Skeletal muscle cell (primary cell): ENCODE data around the gene TACC3.

ENCODE experiments used
- DNase-seq: peaks from one replicate; pipeline ENCODE4 v3.0.0-alpha.2; 2010; ENCODE audit warnings: low read depth
- H3K4me3 ChIP-seq: 2 replicates; pipeline ENCODE4 v1.5.1; 2011; ENCODE audit warnings: low read depth, mild to moderate bottlenecking, control low read depth, low read length, moderate library complexity

TACC3 gene

DNA sequence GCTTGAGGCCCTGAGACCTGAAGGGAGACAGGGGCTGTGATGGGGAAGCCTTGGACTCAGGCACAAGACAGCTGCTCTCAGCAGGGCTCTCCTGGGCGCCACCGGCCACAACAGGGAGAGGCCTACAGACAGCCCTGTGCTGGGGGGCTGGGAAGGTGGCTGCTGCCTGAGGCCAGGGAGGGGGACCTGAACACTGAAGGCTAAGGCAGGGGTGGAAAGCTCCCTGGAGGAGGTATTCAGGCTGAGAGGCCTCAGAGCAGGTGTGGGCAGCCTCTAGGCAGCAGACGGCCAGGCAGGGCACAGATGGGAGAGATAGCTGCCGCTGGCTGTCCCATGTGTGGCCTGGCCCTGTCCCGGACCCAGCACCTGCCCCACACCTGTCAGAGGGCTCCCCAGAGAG is 33.0 kb downstream of the TACC3 start:
- no peak for DNase-seq
- no peak overlapping the region for H3K4me3 ChIP-seq

DNA sequence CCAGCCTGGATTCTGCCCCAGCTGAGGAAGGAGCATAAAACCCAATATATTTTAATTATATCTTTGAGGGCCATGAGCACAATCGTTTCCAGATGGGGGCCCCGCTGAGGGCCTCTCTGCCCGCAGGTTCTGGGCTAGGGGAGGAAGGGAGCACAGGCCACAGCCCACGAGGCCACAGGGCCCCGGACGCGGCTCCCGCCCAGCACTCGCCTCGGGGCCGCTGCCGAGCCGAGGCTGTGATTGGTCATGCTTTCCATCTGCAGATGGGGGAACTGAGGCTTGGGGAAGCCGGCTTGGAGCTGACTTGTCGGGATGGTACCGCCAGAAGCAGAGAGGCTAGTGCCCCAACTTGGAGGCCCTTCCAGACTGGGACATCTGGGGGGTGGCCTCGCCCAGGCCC is 34.0 kb downstream of the TACC3 start:
- no peak for DNase-seq
- no peak overlapping the region for H3K4me3 ChIP-seq

DNA sequence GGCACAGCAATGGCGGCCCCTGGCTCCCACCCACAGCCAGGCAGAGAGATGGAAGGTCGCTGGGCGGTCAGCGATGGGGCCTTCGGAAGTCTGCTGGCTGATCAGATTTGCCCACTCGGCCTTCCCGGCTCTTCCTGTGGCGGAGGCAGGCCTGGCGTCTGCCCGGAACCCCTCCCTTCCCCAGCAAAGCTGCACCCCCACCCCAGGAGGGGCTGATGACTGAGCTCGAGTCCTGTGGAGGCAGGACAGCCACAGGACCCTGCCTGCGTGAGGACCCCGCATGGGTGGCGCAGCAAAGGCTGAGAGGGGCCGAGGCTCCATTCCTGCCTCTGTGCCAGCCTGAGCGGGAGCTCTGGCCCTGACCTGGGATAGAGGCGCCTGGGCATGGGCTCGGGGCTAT is 34.8 kb downstream of the TACC3 start:
- no peak overlapping the region for H3K4me3 ChIP-seq
- DNase-seq = no peak

DNA sequence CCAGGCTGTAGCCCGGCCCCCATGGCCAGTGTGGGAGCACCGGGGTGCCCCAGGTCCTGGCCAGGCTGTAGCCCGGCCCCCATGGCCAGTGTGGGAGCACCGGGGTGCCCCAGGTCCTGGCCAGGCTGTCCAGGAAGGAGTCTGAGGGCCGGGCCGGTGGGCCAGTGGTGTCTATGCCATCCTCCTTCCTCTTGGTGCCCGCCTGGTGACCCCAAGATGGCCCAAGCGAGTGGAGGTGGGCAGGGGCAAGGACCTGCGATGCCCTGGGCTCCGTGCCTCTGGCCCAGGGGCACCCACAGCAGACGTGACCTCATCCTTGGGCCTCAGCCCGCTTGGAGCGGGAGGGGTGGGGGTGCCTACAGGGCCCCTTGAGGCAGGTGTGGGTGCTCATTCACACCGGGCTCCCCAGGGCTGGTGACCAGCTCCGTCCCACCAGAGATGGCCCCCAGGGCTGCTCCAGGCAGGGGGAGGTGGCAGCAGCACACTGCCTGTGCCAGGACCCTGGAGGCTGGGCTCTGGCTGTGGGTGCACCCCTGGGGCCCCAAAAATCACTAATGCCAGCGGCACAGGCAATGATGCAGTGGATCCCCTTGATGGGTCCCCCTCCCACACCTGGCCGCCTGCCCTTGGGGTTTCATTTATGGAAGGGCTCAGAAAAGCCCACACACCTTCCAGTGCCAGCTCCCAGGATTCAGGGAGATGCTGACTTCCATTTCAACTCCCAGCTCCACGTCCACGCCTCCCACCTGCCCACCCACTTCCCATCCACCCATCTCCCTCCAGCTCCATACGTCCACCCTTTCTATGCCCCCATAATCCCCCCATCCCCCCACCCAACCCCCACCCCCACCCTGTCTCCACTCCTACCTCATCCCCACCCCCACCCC is 35.8 kb downstream of the TACC3 start:
- no peak for DNase-seq
- no peak overlapping the region for H3K4me3 ChIP-seq

DNA sequence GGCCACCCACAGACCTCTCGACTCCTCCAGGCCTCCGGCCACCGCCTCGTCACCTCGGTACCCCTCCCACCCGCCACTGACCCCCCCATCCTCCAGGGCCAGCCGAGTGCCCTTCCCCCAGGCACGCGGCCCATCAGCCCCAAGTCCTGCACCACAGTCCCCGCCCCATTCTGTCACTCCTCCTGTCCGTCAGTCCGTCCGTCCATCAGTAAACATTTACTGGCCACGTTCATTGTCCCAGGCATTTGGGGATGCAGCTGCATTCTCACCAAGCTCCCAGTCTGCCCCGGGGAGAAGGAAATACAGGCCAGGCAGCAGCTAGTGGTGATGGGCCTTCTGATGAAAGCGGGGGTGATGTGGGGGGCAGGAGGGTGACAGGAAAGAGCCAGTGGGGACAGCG is 36.5 kb downstream of the TACC3 start:
- H3K4me3 ChIP-seq = no peak overlapping the region
- DNase-seq = no peak

DNA sequence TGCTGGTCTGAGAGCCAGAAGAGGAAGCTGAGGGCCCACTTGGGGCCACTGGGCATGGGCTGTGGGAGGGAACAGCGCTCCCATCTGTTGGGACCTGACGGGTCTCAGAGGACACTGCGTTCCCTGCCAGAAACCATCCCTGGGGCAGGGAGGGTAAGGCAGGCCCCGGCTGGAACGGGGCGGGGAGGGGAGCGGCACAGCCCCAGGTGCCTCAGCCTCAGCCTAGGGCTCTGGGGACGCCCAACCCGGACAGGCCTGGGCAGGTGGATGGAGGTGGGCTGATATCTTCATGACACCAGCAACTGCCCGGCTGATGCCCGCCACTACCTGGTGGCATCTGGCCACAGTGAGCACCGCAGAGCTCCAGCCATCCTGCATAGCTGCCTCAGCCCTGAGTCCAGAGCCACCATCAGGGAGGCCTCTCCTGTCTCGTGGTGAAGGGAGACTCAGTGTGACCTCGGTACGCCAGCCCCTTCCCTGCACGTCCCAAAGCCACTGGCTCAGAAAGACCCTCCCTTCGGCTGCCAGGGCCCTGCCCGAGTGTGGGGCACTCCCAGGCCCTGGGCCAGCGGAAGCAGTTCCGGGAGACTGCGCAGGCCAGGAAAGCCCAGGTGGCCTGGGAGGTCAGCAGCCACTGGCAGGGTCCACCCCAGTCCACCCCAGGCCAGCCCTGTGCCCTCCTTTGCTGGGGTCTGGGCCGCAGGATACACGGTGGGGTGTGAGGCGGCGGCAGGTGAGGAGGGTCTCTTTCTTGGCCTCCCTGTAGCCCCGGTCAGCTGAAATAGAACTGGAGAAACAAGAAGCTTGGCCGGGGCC is 37.2 kb downstream of the TACC3 start:
- DNase-seq = no peak
- H3K4me3 ChIP-seq = no peak overlapping the region

DNA sequence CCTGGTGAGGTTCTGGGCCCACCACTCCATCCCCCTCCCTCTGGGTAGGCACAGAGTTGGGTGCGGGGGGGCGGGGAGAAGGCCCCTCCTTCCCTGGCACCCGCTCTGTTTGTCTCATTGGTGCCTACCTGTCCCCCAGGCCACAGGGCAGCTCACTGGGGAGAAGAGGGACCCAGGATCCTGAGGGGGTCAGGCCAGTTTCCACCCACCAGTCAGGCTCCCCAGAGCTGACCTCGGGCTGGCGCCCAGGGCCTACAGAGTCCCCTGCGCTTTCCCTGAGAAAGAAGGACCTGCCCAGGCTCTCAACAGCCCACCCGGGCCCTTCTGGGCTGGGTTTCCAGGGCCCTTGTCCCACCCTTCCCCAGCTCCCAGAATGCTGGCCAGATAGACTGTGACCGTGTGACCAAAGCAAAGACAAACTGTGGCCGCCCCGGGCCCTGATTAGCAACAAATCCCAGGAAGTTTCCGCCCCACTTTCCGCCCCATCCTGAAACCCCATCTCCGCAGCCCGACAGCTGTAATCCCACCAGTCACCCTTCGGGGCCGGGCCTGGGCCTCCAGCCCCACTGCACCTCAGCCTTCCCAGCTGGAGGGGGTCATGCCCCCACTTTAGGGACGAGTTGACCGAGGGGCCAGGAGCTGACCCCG is 38.0 kb downstream of the TACC3 start:
- no peak overlapping the region for H3K4me3 ChIP-seq
- no peak for DNase-seq

DNA sequence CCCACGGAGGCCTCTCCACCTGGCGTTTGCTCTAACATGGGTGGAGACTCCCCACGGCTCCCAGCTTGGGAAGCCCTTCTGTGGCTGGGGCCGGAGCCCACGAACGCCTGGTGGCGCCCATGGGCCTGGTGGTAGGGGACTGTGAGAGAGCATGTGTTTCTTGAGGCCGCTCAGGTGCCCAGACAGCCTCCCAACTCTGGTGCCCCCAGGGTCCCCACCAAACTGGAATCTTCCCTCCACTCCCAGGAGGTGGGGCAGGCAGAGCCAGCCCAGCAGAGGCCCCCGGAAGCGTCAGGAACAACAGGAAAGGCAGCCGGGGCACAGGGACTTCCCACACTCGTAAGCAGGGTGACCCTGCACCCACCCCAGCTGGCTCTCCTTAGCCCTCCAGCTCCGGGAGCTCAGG is 38.5 kb downstream of the TACC3 start:
- DNase-seq = no peak
- H3K4me3 ChIP-seq = no peak overlapping the region

DNA sequence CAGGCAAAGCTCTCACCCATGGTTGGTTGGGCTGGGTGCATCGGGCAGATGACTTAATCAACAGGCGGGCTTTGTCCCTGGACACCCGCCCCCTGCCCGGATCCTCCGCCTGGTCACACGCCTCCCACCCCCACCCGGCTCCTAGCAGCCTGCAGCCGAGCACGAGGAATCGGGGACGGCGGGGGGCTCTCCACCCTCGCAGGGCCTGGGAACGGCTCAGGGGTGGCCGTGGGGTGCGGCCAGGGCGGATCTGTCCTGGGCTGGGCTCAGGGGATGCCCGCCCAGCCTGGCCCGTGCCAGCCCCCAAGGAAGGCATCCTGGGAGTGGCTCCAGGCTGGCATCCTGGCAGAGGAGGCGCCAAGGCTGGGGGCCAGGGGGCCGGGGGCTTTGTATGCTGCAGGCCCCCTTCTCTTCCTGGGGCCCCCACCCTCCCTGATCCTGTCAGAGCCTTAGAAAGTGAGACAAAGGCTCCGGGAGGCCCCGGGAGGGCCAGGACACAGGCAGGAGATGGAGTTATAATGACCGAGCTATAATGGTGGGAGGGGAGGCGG is 39.3 kb downstream of the TACC3 start:
- no peak overlapping the region for H3K4me3 ChIP-seq
- no peak for DNase-seq

DNA sequence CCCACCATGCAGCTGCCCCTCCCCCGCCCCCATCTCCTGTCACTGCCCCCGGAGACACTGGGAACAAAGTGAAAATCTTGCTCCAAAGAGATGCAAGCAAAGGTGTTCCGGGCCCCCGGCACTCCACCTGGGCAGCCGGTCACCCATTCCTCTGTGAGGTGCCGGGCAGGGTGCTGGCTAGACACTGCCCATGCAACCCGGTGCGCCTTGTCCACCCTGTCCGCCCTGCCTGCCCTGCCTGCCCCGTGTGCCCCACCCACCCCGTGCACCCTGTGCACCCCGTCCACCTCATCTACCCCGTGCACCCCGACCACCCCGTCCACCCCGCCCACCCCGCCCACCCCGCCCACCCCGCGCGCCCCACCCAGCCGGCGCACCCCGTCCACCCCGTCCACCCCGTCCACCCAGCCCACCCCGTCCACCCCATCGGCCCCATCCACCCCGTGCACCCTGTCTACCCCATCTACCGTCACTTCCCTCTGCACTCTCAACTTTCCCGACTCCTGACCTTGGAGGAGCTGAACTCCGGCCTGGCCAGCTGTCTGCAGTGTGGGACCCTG is 39.9 kb downstream of the TACC3 start:
- H3K4me3 ChIP-seq = no peak overlapping the region
- DNase-seq = no peak

DNA sequence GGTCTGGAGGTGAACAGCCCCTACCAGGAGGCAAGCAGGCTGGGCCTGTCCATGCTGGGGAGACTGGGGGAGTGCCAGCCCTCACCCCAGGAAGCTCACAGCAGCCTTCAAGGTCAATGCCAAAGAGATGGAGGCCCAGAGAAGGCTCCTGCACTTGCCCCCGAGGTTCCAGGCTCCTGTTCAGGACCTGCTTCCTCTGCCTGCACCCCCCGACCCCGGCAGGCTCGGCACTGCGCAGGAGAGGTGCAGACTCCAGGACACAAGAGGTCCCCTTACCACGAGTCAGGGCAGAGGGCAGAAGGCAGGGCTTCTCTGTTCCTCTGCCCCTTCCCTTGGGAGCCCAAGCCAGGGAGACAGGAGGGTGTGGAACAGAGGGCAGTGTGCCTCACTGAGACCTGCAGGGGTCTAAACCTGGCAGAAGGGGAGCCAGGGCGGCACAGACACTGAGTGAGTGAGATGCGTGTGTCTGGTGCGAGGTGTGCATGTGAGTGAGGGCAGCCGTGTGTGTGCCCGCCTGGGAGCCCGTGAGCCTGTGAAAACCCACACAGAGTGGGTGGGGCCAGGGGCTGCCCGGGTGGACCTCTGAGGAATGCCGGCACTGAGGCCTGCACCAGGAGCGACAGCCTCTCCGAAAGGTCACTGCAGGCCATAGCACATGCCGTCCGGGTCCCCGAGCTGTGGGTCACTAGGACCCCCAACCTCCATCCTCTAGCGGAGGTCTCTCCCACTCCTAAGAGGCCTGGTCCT is 41.1 kb downstream of the TACC3 start:
- no peak overlapping the region for H3K4me3 ChIP-seq

DNA sequence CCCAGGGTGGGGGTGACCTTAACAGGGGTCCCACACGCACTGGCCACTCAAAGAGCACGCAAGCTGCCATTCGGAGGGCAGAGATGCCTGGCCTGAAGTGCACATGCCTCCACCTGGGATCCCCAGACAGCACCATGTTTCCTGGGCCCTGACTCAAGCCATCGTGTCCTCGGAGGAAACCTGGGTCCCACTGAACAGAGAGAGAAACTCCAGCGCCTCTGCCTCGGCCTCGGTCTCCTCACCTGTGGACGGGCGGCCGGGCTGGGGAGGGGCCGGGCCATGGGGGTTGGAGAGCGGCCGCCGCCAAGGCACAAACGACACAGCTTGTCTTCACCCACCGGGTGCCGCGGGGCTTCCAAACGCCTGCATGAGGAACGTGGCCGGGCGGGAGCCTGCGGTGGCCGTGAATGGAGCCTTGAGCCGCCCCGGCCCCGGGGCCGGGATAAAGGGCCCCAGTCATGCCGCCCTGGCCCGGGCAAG is 41.8 kb downstream of the TACC3 start:
- no peak for DNase-seq
- H3K4me3 ChIP-seq = no peak overlapping the region

More for the DNA sequence above, 41.1 kb downstream of the TACC3 start:
- no peak for DNase-seq

DNA sequence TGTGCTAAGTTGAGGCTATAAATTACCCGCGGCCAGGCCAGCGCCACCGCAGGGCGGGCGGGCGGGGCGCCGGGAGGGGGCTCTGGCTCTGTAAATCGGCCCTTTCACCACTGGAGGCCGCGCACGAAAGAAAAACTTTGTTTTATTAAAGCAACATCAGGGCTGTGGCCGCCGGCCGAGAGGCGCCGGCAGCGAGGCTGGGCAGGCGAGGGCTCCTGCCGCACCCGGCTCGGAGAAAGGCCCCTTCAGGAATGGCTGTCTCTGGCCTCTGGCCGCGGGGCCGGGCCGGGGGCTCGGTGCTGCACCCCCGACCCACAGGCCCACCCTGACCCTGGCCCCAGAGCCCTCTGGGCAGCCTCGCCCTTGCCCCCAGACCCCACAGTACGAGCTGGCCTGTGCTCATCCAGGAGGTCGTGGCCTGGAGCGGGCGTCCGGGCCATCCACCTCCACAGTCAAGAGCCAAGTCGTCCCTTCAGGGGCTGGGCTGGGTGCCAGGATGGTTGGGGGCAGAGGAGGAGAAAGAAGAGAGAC is 42.3 kb downstream of the TACC3 start:
- peak overlapping the region; percentile 11 for H3K4me3 ChIP-seq
- DNase-seq = no peak

DNA sequence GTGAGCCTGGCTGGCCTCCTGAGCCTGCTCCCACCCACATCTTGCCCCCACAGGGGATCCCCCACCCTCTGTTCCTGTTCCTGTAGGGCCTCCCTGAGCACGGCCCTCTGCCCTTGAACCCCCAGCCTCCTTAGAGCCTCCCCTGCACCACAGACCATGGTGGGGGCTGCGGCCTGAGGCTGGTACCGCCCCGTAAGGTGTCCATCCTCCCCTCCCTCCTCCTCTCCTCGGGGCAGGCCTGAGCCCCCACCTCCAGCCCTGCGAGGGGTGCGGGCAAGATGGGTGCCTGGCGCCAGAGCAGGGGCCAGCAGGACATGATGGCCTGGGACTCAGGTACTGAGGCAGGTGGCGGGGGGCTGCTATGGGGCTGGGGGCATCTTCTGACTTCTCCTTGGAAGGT is 43.3 kb downstream of the TACC3 start:
- DNase-seq = no peak
- no peak overlapping the region for H3K4me3 ChIP-seq

DNA sequence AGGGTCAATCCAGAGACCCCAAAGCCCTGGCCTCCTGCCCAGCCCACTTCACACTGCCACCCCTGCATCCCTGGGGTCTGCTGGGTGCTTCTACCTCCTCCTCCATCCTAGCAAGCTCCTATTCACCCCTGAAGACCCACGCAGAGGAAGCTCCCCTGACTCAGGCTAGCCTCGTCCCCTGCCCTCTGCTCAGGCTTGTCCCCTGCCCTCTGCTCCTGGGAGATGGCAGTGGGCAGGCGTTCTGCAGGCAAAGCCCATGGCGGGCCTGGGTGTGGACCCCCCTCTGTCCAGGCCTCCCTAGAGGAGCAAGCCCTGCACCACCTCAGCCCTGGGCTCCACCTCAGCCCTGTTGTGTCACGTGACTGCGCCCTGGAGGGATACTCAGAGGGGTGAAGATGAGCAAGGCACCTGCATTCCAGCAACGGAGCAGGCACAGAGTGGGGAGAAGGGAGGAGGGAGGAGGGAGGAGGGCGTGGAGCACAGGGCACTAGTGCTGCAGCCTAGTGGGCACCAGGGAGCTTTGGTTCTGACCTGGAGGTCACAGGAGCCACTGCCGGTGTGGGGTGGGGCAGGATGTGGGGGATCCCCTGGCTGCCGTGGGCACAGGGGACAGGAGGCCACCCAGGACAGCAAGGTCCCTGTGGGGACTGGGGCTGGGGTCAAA is 44.2 kb downstream of the TACC3 start:
- DNase-seq = no peak

DNA sequence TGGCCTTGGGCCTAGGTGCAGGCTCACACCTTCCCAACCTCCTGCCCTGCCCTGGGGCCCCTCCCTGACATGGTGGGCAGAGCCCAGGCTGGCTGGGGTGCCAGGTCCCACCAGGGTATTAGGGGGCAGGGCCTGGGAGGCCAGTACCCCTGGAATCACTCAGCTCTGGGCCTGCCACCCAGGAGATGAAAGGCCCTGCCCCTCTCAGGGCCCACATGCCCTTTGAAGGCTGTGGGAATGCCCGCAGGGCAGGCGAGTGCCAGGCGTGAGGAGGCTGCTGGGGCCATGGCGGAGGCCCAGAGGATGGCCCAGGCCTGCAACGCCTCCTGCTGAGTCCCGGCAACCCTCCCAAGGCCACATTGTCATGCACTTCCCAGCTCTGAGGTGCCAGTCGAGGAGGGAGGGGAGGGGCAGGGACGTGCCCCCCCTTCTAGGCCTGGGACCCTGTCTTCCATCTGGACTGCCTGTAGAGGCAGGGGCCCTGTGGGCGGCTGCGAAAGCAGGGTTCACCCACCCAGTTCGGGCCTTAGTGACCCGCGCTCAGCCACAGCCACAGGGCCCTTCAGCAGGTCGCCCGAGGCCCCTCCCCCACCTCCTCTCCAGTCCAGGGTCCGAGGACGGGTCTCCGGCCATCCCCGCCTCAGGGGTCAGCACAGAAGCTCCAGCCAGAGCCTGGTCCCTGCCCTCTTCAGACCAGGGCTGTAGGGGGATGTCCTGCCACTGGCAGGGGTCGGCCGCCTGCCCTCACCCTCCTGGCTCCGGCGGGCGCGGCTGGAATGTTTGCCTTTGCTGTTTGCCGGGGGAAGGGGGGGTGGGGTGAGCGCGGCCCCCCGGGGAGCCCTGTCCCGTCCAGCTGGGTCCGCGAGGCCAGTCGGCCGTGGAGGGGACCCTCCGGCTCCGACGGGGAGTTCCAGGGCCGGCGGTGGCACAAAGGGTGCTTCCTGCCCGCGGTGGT is 45.1 kb downstream of the TACC3 start:
- H3K4me3 ChIP-seq = no peak overlapping the region
- DNase-seq = no peak

More for the DNA sequence above, 44.2 kb downstream of the TACC3 start:
- H3K4me3 ChIP-seq = no peak overlapping the region
